PC-3 (cell line): ENCODE results near the gene PMS1.

Experiments used
- CTCF ChIP-seq: fragments of 300-600 bp; sonication (generic); conservative IDR thresholded peaks from 2 replicates; pipeline ENCODE4 v1.5.1; 2017; ENCODE audit warnings: antibody characterized with exemption, low read depth, mild to moderate bottlenecking, low read length
- EZH2phosphoT487 ChIP-seq: fragments of 300-600 bp; sonication (generic); IDR thresholded peaks from 2 replicates; pipeline ENCODE4 v1.6.1; 2018; ENCODE audit warnings: mild to moderate bottlenecking, antibody characterized with exemption, low read length, borderline replicate concordance

GRCh38 chr2:189866296-189866695 lies 82.0 kb downstream of the PMS1 start:
- TF ChIP-seq CTCF (no peak), EZH2phosphoT487 (no peak)
